GM10248 (cell line): ENCODE data around the gene DES.

ENCODE experiments used
- CTCF ChIA-PET: fragments of 300-600 bp; sonication (Branson Sonifier 250); formaldehyde crosslinking; extraction: SDS; loops from one replicate; lab custom pipeline; 2021; ENCODE audit warnings: antibody characterized with exemption; lab: Yijun Ruan, JAX
- POLR2A ChIA-PET: fragments of 350-650 bp; sonication (Branson Sonifier 250); formaldehyde crosslinking; extraction: SDS; loops from one replicate; lab custom pipeline; 2020; ENCODE audit warnings: antibody characterized with exemption; lab: Yijun Ruan, JAX
- DNase-seq: peaks from one replicate; pipeline ENCODE4 v3.0.0; 2012; ENCODE audit errors: extremely low spot score
- CTCF ChIP-seq: IDR thresholded peaks from 2 replicates; pipeline ENCODE4 v1.5.1; 2012; ENCODE audit warnings: mild to moderate bottlenecking, low read depth; ENCODE audit errors: extremely low read depth, missing control alignments, control extremely low read depth

The DES gene

DNA sequence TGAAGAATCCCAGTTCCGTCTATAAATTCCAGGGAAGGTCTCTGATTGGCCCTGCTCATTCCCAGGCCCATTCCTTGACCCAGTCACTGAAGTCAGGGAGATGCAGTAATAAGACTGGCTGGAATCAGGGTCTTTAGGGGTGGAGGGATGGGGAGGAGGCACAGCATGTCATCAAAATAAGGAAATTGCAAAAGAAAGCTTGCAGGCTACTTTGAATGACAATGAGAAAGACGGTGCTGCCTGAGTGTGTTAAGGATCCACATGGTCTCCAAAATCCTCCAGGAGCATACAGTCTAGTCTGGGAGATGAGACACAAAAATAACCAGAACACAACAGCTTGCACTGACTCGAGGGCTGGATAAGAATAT is 2.0 kb upstream of the DES start:
- no peak for TF ChIP-seq CTCF
- no peak for DNase-seq
- CTCF ChIA-PET: interaction anchor here (0.6 to 2.4 kb wide), 6 partner anchors 13 to 113 kb away, joined by 3 to 19 read pairs (median 3); no protein-coding TSS in a partner anchor
- POLR2A ChIA-PET: no interaction called here

GRCh38 chr2:219416938-219417337 is 1.2 kb upstream of the DES start:
- TF ChIP-seq CTCF: no peak
- POLR2A ChIA-PET: interaction anchor here (0.5 kb wide), 1 partner anchor 259 kb away, joined by 5 read pairs; no protein-coding TSS in a partner anchor
- DNase-seq: no peak
- CTCF ChIA-PET: interaction anchor here (0.6 to 2.4 kb wide), 6 partner anchors 14 to 113 kb away, joined by 3 to 19 read pairs (median 3); no protein-coding TSS in a partner anchor

DNA sequence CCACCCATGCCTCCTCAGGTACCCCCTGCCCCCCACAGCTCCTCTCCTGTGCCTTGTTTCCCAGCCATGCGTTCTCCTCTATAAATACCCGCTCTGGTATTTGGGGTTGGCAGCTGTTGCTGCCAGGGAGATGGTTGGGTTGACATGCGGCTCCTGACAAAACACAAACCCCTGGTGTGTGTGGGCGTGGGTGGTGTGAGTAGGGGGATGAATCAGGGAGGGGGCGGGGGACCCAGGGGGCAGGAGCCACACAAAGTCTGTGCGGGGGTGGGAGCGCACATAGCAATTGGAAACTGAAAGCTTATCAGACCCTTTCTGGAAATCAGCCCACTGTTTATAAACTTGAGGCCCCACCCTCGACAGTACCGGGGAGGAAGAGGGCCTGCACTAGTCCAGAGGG is 803 bp upstream of the DES start:
- DNase-seq: no peak
- CTCF ChIA-PET: interaction anchor here (0.9 to 2.4 kb wide), 4 partner anchors 14 to 66 kb away, joined by 3 to 19 read pairs (median 3); no protein-coding TSS in a partner anchor
- TF ChIP-seq CTCF: no peak
- POLR2A ChIA-PET: no interaction called here

DNA sequence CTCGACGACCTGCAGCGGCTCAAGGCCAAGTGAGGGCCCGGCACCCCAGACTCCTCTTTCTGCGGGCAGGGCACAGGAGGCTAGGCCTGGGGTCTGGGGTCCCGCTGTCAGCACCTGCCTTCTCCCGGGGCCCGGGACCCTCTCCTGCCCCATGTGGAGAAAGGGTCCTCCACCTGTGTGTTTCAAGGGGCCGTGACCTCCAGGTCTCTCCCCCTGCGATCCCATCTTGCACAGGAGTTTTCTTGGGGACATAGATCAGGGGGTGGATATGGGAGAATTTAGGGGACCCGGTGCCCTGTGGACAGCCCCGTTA is 791 bp downstream of the DES start:
- ChIA-PET POLR2A (no interaction called here), CTCF (interaction anchor here (1.1 to 1.4 kb wide), 3 partner anchors 17 to 111 kb away, joined by 4 to 5 read pairs (median 4); no protein-coding TSS in a partner anchor)
- no peak for TF ChIP-seq CTCF
- no peak for DNase-seq

DNA sequence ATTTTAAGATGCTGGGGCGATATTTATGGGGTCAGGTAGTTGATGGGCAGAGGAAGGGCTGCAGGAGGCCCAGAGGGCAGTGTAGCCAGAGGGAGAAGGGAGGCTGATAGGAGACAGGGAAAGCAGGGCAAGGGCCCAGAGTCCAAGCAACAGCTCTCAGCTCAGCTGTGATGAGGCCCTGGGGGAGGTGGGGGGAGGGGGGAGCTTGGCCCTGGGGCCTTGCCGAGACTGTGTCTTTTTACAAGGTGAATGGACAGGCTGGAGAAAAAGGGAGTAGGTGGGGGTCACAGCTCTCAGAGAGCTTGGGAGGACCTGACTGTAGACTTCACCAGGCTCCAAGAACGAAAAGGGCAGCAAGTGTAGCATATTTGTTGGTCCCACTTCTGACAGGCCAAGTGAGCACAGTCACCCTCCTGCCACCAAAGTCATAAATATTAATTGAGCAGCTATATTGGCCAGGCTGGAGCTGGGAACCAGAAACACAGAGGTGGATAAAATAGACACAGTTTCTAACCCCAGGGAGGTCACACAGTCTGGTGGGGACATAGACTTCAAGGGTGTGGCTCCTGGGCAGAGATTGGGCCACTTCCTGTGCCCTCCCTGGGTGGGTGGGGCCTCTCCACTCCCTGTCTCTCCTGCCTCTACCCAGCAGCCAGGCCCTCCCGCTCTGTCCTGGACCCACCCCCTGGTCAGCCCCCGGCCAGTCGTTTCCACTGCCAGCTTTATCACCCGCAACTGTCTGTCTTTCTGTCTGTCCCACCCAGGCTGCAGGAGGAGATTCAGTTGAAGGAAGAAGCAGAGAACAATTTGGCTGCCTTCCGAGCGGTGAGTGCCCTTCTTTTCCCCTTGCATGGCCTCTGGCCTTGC is 1.4 kb downstream of the DES start:
- CTCF ChIA-PET: interaction anchor here (1.1 to 1.4 kb wide), 4 partner anchors 14 to 110 kb away, joined by 4 to 5 read pairs (median 4); no protein-coding TSS in a partner anchor
- POLR2A ChIA-PET: no interaction called here

DNA sequence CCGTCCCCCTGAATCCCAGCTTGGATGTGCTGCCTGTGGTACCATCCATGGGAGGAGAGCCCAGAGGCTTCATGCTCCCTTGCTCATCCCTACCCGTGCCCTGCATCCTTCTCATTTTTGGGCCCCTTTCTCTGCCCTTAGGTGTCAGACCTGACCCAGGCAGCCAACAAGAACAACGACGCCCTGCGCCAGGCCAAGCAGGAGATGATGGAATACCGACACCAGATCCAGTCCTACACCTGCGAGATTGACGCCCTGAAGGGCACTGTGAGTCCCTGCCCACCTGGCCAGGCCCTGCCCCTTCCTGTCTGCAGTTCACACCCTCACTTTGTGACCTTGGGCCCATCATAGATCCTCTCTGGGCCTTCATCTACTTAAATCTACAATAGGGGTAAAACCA is 2.5 kb downstream of the DES start:
- no peak for DNase-seq
- ChIA-PET CTCF (interaction anchor here (1.1 kb wide), 1 partner anchor 13 kb away, joined by 4 read pairs; no protein-coding TSS in a partner anchor), POLR2A (no interaction called here)
- no peak for TF ChIP-seq CTCF

More for the DNA sequence above, 1.4 kb downstream of the DES start:
- no peak for TF ChIP-seq CTCF
- DNase-seq: no peak
